ENCODE results near the gene KCNIP1. TPM values are rescaled to one million over a fixed set of nuclear protein-coding genes. Genes with fewer than 3 reads are reported as not detected.

KCNIP1 gene
- polyA plus RNA-seq, 1 of the 3 experiments (the other 2 are of a cell fraction), result 1.3 TPM

DNA sequence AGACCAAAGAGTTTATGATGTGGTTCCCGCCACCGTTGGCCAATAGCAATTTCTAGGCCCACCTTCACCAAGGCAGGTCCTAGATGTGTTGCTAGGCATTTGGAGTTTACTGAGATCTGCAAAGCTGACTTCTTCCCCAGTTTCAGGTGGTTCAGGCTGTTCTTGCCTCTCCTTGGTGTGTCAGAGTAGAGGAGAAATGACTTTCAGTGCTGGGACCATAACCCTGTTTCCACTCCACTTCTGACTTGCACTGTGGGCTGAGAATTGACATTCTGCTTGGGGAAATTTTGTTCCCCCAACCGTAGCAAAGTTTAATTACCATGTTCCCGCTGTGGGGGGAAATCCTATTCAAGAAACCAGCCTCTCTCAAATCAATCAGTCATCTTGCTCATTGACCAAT is 151.7 kb downstream of the KCNIP1 start (continued):
- TF ChIP-seq, protein P1, sequence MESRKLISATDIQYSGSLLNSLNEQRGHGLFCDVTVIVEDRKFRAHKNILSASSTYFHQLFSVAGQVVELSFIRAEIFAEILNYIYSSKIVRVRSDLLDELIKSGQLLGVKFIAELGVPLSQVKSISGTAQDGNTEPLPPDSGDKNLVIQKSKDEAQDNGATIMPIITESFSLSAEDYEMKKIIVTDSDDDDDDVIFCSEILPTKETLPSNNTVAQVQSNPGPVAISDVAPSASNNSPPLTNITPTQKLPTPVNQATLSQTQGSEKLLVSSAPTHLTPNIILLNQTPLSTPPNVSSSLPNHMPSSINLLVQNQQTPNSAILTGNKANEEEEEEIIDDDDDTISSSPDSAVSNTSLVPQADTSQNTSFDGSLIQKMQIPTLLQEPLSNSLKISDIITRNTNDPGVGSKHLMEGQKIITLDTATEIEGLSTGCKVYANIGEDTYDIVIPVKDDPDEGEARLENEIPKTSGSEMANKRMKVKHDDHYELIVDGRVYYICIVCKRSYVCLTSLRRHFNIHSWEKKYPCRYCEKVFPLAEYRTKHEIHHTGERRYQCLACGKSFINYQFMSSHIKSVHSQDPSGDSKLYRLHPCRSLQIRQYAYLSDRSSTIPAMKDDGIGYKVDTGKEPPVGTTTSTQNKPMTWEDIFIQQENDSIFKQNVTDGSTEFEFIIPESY (IDR thresholded peaks at IDR 0.05; ENCODE audit: borderline replicate concordance, low read depth), result no peak
- TF ChIP-seq, protein P2, sequence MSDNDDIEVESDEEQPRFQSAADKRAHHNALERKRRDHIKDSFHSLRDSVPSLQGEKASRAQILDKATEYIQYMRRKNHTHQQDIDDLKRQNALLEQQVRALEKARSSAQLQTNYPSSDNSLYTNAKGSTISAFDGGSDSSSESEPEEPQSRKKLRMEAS (IDR thresholded peaks at IDR 0.05; ENCODE audit: low read depth), result no peak
- TF ChIP-seq, protein P3, sequence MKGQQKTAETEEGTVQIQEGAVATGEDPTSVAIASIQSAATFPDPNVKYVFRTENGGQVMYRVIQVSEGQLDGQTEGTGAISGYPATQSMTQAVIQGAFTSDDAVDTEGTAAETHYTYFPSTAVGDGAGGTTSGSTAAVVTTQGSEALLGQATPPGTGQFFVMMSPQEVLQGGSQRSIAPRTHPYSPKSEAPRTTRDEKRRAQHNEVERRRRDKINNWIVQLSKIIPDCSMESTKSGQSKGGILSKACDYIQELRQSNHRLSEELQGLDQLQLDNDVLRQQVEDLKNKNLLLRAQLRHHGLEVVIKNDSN (IDR thresholded peaks at IDR 0.05; ENCODE audit: borderline replicate concordance, low read depth), result no peak
- TF ChIP-seq SMC3 (IDR thresholded peaks at IDR 0.05; ENCODE audit: low read depth, low read length), result no peak
- no peak for TF ChIP-seq FOSL2 (IDR thresholded peaks at IDR 0.05; ENCODE audit: borderline replicate concordance, low read depth)

DNA sequence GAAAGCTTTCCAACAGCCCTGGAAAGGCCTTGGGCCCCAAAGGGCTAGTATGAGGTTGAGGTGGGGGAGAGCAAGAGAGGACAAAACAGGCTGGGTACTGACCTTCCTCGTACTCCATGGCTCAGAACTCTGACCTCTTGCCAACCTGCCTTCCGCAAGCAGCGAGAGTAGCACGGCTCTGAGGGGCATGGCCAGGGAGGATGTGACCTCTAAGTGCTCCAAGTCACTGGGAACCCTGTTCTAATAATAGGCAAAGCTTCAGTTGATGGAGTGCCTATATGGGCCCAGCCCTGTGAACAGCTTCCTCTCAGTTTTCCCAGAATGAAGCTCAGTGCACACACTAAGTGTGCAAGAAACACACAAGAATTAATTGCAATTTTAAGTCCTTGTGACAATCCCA is 152.1 kb downstream of the KCNIP1 start:
- H3K27ac ChIP-seq (ENCODE audit: low read depth in 2 of 2, low read length in 1 of 2), result no peak overlapping the region
- H3K4me3 ChIP-seq (ENCODE audit: low read depth in 2 of 2, low read length in 1 of 2), result no peak overlapping the region
- H3K79me2 ChIP-seq (ENCODE audit: insufficient read depth), result no peaks in the 10 kb centered on the region
- H3K9me2 ChIP-seq, result no peaks in the 10 kb centered on the region
- TF ChIP-seq GATA2 (CRISPR knock-in tag; IDR thresholded peaks at IDR 0.05) (no peak), TAF1 (IDR thresholded peaks at IDR 0.05; ENCODE audit: borderline replicate concordance, low read depth, low read length) (no peak), GABPA (IDR thresholded peaks at IDR 0.05; ENCODE audit: low read depth) (no peak), NFIC (IDR thresholded peaks at IDR 0.05; ENCODE audit: borderline replicate concordance) (no peak), FOXM1 (IDR thresholded peaks at IDR 0.05; ENCODE audit: low read depth) (no peak), RAD21 (IDR thresholded peaks at IDR 0.05; ENCODE audit: low read length) (no peak), TCF12 (IDR thresholded peaks at IDR 0.05) (no peak), CHD2 (IDR thresholded peaks at IDR 0.05; ENCODE audit: low read length, partially characterized antibody) (no peak), ELF1 (IDR thresholded peaks at IDR 0.05) (no peak), POLR2AphosphoS5 (IDR thresholded peaks at IDR 0.05; ENCODE audit: low read depth, low read length) (no peak)
- TF ChIP-seq, protein P4, sequence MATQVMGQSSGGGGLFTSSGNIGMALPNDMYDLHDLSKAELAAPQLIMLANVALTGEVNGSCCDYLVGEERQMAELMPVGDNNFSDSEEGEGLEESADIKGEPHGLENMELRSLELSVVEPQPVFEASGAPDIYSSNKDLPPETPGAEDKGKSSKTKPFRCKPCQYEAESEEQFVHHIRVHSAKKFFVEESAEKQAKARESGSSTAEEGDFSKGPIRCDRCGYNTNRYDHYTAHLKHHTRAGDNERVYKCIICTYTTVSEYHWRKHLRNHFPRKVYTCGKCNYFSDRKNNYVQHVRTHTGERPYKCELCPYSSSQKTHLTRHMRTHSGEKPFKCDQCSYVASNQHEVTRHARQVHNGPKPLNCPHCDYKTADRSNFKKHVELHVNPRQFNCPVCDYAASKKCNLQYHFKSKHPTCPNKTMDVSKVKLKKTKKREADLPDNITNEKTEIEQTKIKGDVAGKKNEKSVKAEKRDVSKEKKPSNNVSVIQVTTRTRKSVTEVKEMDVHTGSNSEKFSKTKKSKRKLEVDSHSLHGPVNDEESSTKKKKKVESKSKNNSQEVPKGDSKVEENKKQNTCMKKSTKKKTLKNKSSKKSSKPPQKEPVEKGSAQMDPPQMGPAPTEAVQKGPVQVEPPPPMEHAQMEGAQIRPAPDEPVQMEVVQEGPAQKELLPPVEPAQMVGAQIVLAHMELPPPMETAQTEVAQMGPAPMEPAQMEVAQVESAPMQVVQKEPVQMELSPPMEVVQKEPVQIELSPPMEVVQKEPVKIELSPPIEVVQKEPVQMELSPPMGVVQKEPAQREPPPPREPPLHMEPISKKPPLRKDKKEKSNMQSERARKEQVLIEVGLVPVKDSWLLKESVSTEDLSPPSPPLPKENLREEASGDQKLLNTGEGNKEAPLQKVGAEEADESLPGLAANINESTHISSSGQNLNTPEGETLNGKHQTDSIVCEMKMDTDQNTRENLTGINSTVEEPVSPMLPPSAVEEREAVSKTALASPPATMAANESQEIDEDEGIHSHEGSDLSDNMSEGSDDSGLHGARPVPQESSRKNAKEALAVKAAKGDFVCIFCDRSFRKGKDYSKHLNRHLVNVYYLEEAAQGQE (IDR thresholded peaks at IDR 0.05; ENCODE audit: low read depth, low read length), result no peak
- TF ChIP-seq, protein P5, sequence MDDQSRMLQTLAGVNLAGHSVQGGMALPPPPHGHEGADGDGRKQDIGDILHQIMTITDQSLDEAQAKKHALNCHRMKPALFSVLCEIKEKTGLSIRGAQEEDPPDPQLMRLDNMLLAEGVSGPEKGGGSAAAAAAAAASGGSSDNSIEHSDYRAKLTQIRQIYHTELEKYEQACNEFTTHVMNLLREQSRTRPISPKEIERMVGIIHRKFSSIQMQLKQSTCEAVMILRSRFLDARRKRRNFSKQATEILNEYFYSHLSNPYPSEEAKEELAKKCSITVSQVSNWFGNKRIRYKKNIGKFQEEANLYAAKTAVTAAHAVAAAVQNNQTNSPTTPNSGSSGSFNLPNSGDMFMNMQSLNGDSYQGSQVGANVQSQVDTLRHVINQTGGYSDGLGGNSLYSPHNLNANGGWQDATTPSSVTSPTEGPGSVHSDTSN (IDR thresholded peaks at IDR 0.05), result no peak
- TF ChIP-seq, protein P6, sequence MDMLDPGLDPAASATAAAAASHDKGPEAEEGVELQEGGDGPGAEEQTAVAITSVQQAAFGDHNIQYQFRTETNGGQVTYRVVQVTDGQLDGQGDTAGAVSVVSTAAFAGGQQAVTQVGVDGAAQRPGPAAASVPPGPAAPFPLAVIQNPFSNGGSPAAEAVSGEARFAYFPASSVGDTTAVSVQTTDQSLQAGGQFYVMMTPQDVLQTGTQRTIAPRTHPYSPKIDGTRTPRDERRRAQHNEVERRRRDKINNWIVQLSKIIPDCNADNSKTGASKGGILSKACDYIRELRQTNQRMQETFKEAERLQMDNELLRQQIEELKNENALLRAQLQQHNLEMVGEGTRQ (IDR thresholded peaks at IDR 0.05; ENCODE audit: borderline replicate concordance, low read depth, low read length), result no peak
- CTCF ChIA-PET, result interaction anchor here (1.4 kb wide), 1 partner anchor 135 kb away, joined by 4 read pairs; no protein-coding TSS in a partner anchor
- H3K4me1 ChIP-seq (ENCODE audit: control insufficient read depth in 1 of 2, insufficient read depth in 2 of 2, low read depth in 1 of 2, low read length in 1 of 2), result no peaks in the 10 kb centered on the region
- no peak overlapping the region for H2AFZ ChIP-seq (ENCODE audit: low read depth)
- peaks cover 4% of the 10 kb centered on the region; the same call in 1 of the 2 replicates for H3K27me3 ChIP-seq (ENCODE audit: insufficient read depth)
- no peaks in the 10 kb centered on the region for H4K20me1 ChIP-seq (ENCODE audit: insufficient read depth)
- no peaks in the 10 kb centered on the region for H3K36me3 ChIP-seq (replicated peaks in 1 of 2; ENCODE audit: control insufficient read depth in 1 of 2, insufficient read depth in 2 of 2, low read length in 1 of 2)
- no peak overlapping the region for H3K4me2 ChIP-seq
- POLR2A ChIA-PET, result no interaction called here
- no peak for DNase-seq
- no peaks in the 10 kb centered on the region for H3K9me3 ChIP-seq
- no CpG with 5 or more reads among the region's 4 CpGs for WGBS (ENCODE audit: low lambda C conversion rate)
- H3K9ac ChIP-seq, result no peak overlapping the region
- no peaks in the 10 kb centered on the region for H3F3A ChIP-seq (replicated peaks; ENCODE audit: insufficient read depth)

Data from SK-N-SH (cell line).